GM12865 (cell line): ENCODE data around the gene MEIOB.
"Not testable (repeated sequence)": the region's sequence is repeated elsewhere in the genome, so short reads cannot be mapped to it uniquely, and the experiment has no call there.

Source experiments
- DNase-seq: peaks from one replicate; pipeline ENCODE4 v3.0.0; 2010; ENCODE audit warnings: low read depth
- H3K4me3 ChIP-seq: 2 replicates; pipeline ENCODE4 v1.5.1; 2011; ENCODE audit warnings: mild to moderate bottlenecking, low read depth, low read length, control low read depth
- CTCF ChIP-seq: IDR thresholded peaks from 2 replicates; pipeline ENCODE4 v1.5.1; 2011; ENCODE audit warnings: low read length, control low read depth, low read depth, inconsistent platforms; ENCODE audit not compliant: insufficient read depth; ENCODE audit errors: missing control alignments

MEIOB gene

DNA sequence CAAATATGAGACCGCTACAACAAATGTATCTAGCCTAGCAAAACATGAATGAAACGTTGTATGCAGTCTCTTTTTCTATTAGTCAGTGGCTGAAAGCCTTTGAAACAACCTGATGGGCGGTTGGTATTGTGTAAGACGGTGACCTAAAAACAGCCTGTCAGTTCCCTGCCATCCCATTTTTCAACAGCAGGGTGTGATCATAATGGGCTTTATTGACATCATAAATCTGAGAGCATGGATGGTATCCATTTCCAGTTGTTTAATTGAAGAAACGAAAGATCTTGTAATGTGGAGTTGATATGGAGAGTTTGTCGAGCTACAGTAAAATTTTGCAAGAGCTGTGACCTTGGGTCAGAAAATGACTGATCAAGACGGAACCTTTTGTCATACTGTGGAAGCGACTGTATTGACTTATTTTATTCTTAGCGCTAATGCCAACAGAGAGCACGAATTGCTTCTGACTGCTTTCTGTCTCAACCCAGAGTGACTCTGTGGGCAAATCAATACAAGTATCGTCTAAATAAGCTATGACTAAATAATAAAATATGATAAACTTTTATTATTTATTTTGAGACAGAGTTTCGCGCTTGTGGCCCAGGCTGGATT is 12.3 kb upstream of the MEIOB start:
- DNase-seq = no peak
- no peak overlapping the region for H3K4me3 ChIP-seq
- TF ChIP-seq CTCF = no peak

- not testable (repeated sequence) for DNase-seq
These were observed 9.2 kb upstream of the MEIOB start for GRCh38 chr16:1881172-1881571.

GRCh38 chr16:1879477-1879876 is 7.5 kb upstream of the MEIOB start:
- TF ChIP-seq CTCF = no peak
- H3K4me3 ChIP-seq = no peak overlapping the region
- DNase-seq = no peak

More at GRCh38 chr16:1881172-1881571, 9.2 kb upstream of the MEIOB start:
- H3K4me3 ChIP-seq = not testable (repeated sequence)

- DNase-seq = no peak
These were observed 6.3 kb upstream of the MEIOB start for GRCh38 chr16:1878256-1878655.

GRCh38 chr16:1877804-1878203 is 5.8 kb upstream of the MEIOB start:
- no peak for DNase-seq
- no peak for TF ChIP-seq CTCF
- H3K4me3 ChIP-seq = no peak overlapping the region

More at GRCh38 chr16:1878256-1878655, 6.3 kb upstream of the MEIOB start:
- no peak overlapping the region for H3K4me3 ChIP-seq
- no peak for TF ChIP-seq CTCF

- no peak for DNase-seq
- no peak overlapping the region for H3K4me3 ChIP-seq
- no peak for TF ChIP-seq CTCF
These were observed 5.1 kb upstream of the MEIOB start for GRCh38 chr16:1877089-1877488.

DNA sequence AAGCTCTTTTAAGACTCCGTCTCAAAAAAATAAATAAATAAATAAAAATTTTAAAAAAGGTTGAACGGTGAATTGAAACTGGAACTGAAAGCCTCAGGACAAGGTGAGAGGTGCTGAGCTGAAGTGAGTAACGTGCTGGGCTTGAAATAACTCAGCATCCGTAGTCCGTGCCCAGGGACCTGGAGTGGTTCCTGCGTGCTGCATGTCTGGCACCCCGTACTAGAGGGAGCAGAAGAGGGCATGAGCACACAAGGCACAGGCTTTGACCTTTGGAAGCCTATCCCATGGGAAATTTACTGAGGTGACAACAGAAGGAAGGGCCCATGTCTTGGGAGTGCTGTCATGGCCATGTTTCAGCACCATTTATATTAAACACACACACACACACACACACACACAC is 4.5 kb upstream of the MEIOB start:
- no peak for TF ChIP-seq CTCF
- H3K4me3 ChIP-seq = no peak overlapping the region
- DNase-seq = peak; percentile 82

DNA sequence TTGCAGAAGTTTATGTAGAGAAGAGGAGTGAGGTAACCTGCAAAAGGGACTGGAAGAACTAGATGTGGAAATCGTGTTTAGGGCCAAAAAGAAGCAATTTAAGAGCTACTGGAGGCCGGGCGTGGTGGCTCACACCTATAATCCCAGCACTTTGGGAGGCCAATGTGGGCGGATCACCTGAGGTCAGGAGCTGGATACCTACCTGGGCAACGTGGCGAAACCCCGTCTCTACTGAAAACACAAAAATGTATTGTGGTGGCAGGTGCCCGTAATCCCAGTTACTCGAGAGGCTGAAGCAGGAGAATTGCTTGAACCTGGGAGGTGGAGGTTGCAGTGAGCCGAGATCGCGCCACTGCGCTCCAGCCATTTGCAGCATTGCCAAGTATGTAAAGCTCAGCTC is 4.1 kb upstream of the MEIOB start:
- DNase-seq, H3K4me3 ChIP-seq: not testable (repeated sequence)
